ENCODE measurements around the gene SEC14L2.

DNA sequence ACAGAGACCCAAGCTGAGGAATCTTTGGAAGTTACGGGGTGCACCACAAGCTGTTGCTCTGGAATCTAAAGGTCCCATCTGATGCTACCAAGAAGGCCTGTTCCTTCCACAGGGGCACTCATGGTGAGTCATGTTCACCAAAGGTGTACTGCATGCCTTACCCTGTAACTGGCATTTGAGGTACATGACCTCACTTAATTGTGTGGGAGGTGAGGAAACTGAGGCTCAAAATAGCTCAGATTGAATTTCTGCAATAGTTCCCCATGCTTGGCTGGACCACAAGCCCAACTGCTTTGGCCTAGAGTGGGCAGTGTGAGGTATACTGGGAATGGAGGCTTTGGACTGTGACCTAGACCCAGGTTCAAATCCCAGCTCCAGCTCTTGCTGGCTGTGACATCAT is 37.0 kb downstream of the SEC14L2 start:
- TF ChIP-seq CTCF (IDR thresholded peaks at IDR 0.05) = no peak
- no peak for TF ChIP-seq POLR2A (IDR thresholded peaks at IDR 0.05)
- TF ChIP-seq EP300 (IDR thresholded peaks at IDR 0.05) = no peak

Measured in tibial nerve (tissue), 4 donors.